GM21576 (cell line): Measurements from ENCODE around the gene ASIP.
"Not testable (repeated sequence)": the region's sequence is repeated elsewhere in the genome, so short reads cannot be mapped to it uniquely, and the experiment has no call there.

Experiments
- ATAC-seq: cut with Tn5 transposase; IDR thresholded peaks from one replicate; pipeline ENCODE4 v1.9.1; 2021; ENCODE audit warnings: mild to moderate bottlenecking, moderate library complexity; ENCODE audit not compliant: unreplicated experiment

The ASIP gene, protein sequence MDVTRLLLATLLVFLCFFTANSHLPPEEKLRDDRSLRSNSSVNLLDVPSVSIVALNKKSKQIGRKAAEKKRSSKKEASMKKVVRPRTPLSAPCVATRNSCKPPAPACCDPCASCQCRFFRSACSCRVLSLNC

DNA sequence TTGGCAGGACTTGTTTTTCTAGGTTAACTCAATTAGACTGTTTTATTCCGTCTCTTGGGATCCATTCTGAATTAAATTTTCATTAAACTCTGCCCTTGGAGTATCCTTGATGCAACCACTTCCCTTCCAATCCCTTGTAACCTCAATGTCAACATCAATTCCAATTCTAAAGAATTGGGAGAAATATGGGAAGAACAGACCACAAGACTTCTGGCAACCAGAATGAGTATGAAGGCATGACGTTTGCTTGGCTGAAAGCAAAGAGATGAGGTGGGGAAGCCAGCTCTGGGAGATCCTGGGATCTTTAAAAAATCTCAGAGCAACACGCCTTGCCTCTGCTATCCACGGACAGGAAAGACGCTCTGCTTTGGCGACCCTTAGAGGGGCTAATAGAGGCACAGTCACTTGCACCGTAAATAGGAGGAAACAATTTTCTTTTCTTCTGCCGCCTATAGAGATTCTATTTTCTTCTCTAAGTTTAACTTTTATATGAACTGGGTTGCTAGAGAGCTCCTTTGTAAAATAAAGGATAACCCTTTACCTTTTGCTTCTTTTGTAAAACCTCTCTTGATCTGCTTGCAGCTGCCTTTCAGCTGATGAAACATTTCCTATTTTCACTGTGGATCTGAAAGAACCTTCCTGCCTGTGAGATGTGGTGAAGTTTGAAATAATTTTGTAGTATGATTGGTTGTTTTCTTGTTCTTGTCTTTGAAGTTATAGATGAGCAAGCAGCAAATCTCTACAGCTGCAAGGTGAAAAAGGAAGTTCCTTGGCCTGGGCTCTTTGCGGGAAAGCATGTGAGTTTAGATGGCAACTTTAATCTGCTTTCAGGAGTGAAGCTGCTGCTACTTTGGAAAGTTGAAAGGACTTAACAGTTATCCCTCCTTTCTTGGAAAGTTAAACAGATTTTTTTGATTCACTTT is at the start of gene ASIP:
Gene ASIP (plus strand): TSS at position 731 of the 923 bp plus-strand sequence. CDS start 18,952 bp downstream, outside the sequence.
- ATAC-seq = no peak

DNA sequence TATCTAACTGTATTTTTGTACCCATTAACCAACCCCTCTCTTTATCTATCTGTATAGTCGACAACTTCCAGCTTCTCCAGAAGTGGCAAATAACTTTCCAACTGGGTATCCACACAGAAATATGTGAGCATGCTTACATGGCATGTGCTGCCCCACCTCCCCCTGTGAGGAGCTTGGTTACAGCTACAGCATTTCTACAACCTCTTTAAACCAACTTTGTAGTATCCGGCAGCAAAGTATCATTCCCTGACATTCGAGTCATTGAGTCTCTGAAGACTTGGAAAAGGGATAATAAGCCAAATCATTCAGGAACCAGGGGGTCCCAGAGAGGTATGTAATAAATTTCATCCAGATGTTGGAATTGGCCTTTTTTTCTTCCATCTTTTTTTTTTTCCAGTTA is 48.2 kb upstream of the ASIP start:
- no peak for ATAC-seq

DNA sequence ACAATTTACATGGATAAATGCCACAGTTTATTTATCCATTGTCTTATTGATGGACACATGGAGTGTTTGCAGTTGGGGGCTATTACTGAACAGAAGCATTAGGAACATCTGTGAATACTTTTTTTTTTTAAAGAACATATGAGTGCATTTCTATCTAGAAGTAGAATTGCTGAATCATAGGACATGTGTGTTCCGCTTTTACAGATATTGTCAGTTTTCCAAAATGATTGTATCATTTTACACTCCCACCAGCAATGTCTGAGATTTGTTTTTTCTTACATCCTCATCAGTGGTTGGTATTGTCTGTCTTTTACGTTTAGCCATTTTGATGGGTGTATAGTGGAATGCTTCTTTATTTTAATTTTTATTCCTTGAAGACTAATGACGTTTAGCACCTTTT is 42.0 kb upstream of the ASIP start:
- no peak for ATAC-seq

DNA sequence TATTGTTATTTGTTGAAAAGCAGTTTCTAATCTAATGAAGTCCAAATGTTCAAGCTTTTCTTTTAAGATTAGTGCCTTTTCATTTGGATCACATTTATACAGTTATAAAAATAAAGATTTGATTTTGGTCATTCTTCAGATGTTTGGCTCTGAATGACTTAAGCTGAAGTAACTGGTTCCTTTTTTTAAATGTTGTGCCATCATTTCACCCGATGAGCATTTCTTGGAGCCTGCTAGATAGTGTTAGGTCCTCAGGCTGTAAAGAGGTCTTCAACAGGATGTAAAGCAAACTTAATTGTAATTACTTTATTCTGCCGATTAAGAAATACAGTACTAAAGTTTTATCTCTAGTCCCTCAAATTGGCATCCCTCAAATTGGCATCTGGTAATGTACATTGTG is 41.2 kb upstream of the ASIP start:
- no peak for ATAC-seq

DNA sequence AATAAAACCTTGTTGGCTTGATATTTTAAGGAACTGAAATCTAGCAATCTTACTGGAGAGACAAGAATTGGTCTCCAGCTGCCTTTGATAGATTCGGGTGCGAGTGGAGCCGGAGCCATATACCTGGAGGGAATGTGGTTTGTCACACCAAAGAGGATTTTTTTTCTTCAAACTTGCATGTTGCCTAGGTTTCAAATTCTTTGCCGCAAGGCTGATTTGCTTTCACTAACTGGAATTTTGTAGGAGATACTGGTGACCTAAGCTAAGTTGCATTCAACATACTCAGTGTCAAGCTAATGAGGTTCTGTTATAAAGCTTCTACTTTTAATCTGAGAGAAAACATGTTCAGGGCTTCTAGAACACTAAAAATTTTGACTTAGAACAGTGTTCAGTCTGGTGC is 39.7 kb upstream of the ASIP start:
- no peak for ATAC-seq

DNA sequence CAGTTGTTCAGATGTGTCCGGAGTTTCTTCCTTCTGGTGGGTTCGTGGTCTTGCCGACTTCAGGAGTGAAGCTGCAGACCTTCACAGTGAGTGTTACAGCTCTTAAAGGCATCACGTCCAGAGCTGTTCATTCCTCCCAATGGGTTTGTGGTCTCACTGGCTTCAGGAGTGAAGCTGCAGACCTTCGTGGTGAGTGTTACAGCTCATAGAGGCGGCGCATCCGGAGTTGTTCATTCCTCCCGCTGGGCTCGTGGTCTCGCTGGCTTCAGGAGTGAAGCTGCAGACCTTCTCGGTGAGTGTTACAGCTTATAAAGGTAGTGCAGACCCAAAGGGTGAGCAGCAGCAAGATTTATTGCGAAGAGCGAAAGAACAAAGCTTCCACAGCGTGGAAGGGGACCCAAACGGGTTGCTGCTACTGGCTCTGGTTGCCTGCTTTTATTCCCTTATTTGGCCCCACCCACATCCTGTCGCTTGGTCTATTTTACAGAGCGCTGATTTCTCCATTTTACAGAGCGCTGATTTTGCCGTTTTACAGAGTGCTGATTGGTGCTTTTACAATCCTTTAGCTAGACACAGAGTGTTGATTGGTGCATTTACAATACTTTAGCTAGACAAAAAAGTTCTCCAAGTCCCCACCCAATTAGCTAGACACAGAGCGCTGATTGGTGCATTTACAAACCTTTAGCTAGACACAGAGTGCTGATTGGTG is 35.9 kb upstream of the ASIP start:
- ATAC-seq = not testable (repeated sequence)

DNA sequence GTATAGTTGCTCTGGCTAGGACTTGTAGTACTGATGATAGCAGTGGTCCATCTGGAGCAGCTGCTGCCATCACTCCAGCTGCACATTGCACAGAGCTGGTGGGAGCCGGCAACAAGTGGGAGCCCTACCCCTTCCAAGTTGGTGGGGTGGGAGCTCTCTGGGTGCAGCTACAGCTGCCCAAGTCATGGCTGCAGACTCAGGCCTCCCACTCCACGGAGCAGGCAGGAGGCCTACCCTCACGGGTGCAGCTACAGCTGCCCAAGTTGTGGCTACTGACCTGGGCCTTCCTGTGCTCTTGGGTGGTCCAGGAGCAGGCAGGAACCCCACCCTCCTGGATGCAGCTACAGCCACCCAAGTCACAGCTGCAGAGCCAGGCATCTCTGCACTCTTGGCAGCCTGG is 32.1 kb upstream of the ASIP start:
- no peak for ATAC-seq

DNA sequence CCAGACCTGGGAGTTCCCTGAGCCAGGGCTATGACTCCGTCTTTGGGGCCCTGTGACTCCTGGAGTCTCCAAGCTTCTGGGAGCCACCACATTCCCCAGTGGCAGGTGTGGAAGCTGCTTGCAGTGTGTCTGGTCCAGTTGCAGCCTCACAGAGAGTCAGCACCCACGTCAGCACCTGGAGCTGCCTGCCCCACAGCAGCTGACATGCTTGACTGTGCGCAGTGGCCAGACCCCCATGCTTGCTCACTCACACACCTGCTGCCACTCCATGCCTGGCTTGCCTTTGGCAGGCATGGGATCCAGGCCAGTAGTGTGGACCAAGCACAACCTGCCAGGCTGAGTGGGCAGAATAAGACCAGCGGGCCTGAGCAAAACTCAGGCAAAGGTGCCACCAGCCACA is 31.0 kb upstream of the ASIP start:
- ATAC-seq = no peak

DNA sequence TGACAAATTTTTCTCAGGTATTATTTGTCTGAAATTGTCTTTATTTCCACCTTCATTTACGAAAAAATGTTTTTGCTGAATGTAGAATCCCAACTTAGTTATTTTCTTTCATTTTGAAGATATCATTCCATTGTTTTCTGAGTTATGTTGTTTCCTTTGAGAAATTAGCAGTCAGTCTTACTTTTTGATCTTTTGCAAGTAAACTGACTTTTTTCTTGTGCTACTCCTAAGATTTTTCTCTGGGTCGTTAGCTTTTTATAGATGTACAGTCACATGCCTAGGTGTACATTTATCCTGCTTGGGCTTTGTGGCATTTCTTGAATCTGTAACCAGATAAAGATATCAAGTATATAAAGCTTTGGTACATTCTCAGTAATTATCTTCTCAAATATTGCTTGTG is 29.6 kb upstream of the ASIP start:
- no peak for ATAC-seq

DNA sequence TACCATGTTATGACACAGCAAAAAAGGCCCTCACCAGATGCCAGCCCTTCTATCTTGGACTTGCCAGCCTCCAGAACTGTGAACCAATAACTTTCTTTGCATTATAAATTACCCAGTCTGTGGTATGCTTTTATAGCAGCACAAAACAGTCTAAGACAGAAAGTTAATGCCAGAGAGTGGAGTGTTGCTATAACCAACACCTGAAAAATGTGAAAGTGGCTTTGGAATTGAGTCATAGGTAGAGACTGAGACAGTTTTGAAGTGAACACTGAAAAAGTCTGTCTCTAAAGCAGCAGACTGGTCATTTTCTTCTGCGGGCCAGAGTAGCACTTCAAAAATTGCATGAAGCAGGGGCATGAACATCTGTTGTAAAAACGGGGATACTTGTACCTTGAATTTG is 28.0 kb upstream of the ASIP start:
- no peak for ATAC-seq

DNA sequence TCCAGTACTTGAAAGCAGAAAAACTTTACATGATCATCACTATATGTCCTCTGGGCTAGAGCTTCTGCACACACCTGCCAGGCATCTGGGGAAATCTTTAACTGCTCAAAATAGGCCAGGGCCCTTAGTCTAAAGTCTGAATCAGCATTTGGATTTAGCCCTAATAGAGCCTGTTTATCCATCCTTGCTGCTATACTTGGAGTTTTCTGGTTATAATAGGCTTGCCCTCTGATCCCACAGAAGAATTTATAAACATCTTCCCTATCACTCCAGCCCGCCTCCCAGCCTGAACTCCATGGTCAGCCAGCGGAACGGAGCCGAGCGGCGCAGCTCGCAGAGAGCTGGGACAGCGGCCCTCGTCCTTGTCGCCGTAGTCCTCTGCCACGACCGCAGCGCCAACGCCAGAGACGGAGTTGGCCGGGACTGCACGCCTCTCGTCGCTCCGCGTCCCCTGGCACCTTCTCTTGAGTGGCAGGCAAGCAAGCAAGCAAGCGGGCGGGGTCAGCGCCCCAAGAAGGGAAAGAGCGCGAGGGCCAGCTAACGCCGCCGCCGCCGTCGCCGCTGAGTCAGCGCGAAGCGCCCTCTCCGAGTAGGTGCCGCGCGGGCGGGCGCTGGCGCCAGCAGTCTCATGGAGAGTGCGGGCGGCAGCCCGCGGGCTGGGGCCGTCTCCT is 25.4 kb upstream of the ASIP start:
- ATAC-seq = no peak

DNA sequence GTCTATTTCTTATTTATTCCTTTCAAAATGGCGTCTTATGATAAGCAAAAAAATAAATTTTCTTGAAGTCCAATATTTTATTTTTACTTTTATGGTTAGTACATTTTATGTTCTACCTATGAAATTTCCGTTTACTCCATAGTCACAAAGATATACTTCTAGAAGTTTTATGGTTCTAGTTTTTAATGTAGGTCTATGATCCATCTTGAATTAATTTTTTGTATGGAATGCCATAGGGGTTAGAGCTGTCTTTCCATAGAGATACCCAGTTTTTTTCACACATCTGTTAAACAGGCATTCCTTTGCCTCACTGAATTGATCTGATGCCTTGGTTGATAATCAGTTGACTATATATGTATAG is 24.9 kb upstream of the ASIP start:
- no peak for ATAC-seq

DNA sequence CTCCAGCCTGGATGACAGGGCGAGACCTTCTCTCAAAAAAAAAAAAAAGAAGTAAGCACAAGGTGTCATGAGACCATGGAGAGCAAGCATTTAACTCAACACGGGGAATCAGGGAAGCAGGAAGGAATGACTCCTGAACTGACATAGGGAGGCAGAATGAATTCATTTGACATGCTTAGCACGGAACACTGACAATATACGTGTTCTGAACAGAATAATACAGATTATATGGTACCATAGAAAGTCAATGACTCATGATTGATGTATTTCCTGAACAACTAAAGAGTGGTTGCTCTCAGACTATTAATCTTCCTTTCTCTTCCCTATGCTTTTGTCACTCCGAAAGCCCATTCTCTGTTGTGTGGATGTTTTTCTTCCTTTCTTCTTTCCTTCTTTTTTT is 20.7 kb upstream of the ASIP start:
- no peak for ATAC-seq

DNA sequence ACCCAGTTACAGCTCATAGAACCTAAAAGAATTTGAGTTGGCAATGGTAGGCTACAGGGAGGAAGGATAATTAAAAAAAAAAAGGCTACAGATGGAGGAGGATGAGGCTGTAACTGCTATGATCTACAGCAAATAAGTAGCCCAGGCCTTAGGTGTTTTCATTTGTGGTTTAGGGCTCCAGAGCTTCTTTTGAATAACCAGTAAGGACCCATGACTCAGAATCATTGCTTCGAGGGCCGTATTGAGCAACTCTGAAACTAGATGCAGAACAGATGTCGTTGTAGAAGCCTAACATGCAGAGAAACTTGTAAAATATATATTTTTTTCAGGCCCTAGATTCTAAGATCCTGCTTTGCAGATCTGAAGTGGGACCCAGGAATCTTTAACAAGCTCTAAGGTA is 19.0 kb upstream of the ASIP start:
- no peak for ATAC-seq

DNA sequence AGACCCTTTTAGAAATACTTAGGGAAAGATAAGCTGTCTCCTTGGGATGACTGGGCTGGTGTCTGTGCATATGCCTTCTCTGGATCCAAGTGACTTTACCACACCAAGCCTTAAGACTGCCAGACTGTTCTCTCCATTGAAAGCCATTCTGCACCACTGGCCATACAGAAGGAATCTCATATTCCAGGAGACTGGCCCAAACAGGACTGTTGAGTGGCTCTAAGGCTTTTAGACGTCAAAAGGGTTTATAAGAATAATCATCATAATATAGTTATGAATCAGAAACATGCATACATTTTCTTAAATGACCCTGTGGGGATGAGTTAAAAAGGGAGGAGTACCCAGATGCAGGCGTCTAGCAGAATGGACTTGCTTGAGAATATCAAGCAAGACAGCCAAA is 17.0 kb upstream of the ASIP start:
- not testable (repeated sequence) for ATAC-seq

DNA sequence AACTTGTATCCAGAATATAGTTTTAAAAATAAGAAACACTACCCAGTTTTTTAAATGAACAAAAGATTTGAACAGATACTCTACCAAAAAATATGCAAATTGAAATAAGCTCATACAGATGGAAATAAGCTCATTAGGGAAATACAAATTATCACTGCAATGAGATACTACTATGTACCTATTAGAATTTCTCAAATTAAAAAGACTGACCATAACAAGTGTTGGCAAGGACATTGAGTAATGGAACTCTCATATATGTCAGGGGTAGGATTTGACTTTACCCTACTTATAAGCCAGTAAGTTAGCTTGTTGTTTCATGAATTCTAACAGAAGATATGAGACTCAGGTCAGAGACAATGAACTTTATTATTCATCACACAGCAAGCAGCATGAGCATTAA is 9.6 kb upstream of the ASIP start:
- ATAC-seq = no peak

DNA sequence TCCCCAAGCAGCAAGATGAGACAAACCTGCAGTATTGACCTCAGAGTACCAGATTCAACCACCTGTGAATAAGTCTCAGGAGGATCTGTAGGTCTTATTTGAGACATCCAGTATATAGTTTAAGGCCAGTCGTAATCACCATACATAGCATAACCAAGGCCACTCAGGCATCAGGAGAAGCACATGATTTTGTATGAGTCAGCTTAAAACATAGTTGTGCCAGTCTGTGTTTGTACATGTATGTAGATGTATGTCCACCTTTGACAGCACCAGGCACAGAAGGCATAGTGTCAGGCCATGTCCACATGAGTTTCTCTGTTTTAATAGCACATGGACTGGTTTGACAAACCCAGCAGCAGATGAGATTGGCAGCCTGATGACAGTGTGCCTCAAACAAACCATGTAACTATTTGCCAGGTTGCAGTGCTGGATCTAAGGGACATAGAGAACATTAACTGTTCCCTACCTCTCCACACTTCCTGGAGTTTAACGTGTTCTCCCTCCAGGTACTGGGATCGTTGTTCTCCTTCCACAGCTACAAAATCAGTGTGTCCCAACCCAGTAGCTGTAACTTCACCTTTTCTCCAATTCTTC is 8.6 kb upstream of the ASIP start:
- ATAC-seq = no peak

DNA sequence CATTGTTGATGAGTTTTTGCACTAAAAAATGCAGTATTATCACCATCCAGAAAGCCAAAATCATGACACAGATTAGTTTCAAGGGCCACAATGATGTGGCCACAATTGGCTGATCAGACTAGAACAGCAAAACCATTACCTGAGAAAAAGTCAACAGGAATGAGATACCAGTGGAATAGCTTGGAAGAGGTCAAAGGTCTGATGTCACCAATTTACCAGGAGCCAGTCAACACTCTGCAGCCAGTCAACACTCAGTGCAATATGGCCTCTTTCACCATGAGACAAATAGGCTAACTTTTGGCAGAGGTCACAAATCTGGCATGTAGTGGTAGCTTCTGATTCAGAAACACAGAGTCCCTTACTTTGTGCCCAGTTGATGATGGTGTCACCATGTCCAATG is 7.5 kb upstream of the ASIP start:
- ATAC-seq = no peak

DNA sequence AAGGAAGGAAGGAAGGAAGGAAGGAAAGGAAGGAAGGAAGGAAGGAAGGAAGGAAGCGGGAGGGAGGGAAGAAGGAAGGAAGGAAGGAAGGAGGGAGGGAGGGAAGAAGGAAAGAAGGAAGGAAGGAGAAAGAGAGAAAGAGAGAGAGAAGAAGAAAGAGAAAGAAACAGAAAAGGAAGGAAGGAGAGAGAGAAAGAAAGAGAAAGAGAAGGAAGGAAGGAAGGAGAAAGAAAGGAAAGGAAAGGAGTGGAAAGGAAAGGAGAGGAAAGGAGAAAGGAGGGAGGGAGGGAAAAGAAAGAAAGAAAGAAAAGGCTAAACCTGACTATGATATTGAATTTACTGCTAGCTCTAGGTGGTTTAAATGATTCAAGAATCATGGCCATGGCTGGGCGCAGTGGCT is 5.3 kb upstream of the ASIP start:
- ATAC-seq = no peak

DNA sequence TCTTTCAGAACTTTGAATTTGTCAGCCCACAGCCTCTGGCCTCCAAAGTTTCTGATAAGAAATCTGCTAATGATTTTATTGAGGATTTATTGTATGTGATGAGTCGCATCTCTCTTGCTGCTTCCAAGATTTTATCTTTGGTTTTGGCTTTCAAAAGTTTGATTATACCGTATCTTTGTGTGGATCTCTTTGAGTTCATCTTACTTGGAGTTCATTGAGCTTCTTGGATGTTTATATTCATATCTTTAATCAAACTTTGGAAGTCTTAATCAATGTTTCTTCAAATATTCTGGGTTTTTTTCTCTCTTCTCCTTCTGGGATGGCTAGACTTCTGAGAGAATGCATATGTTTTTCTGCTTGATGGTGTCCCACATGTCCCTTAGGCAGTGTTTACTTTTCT is 3.3 kb upstream of the ASIP start:
- ATAC-seq = no peak

DNA sequence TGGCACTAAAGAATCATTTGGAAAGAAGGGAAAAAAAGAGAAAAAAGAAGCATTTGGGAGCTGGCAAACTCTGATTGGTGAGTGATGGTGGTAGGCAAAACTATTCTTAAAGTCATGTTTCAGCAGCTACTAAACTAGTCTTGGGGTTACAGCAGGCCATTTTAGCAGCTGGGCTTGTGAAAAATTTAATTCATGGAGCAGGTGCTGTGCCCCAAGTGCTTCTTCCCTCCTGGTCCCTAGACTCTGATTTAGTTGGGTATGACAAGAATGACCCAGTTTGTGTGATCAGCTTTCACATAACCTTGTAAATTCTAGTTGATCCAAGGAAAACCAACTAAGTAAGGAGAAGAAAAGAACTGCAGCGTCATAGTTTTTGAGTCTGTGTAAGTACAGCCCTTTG is 1.1 kb upstream of the ASIP start:
- no peak for ATAC-seq
